ENCODE results near the gene ZCCHC24. TPM values are rescaled to one million over a fixed set of nuclear protein-coding genes. Genes with fewer than 3 reads are reported as not detected.

Gene ZCCHC24
- total RNA-seq, 6 experiments from 2014 or later, result 33.2 to 40.3 (median 37.5) TPM

GRCh38 chr10:79442171-79443040 is 3.0 kb downstream of the ZCCHC24 start:
- no peak for DNase-seq
- Mint-ChIP-seq H3K36me3 (ENCODE audit: low read depth) (peaks cover 12% of the 10 kb centered on the region; the same call in 1 of the 2 replicates), H3K27ac (0 out of 2 replicates have a peak overlapping the region, but pooled peaks have one; percentile 13), H3K4me3 (no peak overlapping the region), H3K9me3 (no peaks in the 10 kb centered on the region), H3K4me1 (ENCODE audit: low read depth) (peaks cover 79% of the 10 kb centered on the region), H3K27me3 (ENCODE audit: insufficient read depth) (no peaks in the 10 kb centered on the region; the same call in none of the 2 replicates)
- TF ChIP-seq, protein P1, sequence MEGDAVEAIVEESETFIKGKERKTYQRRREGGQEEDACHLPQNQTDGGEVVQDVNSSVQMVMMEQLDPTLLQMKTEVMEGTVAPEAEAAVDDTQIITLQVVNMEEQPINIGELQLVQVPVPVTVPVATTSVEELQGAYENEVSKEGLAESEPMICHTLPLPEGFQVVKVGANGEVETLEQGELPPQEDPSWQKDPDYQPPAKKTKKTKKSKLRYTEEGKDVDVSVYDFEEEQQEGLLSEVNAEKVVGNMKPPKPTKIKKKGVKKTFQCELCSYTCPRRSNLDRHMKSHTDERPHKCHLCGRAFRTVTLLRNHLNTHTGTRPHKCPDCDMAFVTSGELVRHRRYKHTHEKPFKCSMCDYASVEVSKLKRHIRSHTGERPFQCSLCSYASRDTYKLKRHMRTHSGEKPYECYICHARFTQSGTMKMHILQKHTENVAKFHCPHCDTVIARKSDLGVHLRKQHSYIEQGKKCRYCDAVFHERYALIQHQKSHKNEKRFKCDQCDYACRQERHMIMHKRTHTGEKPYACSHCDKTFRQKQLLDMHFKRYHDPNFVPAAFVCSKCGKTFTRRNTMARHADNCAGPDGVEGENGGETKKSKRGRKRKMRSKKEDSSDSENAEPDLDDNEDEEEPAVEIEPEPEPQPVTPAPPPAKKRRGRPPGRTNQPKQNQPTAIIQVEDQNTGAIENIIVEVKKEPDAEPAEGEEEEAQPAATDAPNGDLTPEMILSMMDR (IDR thresholded peaks at IDR 0.05), result no peak

DNA sequence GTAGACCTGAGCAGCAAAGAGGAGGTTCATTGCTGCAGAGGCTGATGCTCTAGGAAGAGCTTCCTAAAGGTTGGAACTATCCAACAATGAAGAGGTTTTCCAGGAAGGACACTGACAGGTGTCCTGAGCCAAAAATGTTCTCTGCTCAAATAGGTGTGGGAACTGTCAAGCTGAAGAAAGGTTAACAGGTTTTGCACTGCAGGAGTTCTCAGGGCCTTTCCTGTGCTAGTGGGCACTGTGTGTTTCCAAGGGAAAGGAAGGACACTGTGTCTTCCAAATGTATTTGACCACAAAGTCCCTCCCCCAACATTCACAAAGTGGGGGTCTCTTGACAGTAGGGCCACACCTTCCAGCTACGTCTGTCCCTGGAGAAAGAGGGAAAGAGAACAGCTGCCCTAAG is 4.0 kb downstream of the ZCCHC24 start:
- TF ChIP-seq, protein P1 (IDR thresholded peaks at IDR 0.05), result no peak
- H3K4me3 Mint-ChIP-seq, result no peak overlapping the region
- no peak for DNase-seq
- no peaks in the 10 kb centered on the region for H3K9me3 Mint-ChIP-seq
- H3K27me3 Mint-ChIP-seq (ENCODE audit: insufficient read depth), result no peaks in the 10 kb centered on the region; the same call in none of the 2 replicates
- peaks cover 12% of the 10 kb centered on the region; the same call in 1 of the 2 replicates for H3K36me3 Mint-ChIP-seq (ENCODE audit: low read depth)
- peak overlapping the region; percentile 88 for H3K27ac Mint-ChIP-seq
- H3K4me1 Mint-ChIP-seq (ENCODE audit: low read depth), result peaks cover 79% of the 10 kb centered on the region

DNA sequence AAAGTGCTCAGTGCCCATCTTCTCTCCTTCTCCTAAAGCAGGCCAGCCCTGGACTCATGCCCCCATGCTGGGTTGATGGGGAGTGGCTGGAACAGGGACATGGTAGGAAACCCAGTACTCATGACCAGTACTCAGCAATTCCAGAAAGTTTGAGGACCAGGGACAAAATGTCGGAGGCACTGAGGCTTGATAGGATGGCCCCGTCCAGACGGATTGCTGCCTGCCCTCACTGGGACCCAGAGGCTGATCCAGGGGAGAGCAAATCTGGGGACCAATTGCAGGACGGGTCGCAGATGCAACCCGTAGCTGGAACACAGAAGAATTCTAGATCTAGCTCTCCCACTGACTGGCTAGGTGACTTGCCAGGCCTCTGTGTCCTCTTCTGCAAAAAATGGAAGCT is 5.1 kb downstream of the ZCCHC24 start:
- Mint-ChIP-seq H3K4me3 (no peak overlapping the region), H3K9me3 (no peaks in the 10 kb centered on the region), H3K36me3 (ENCODE audit: low read depth) (peaks cover 12% of the 10 kb centered on the region; the same call in 1 of the 2 replicates), H3K27ac (peak overlapping the region; percentile 88), H3K27me3 (ENCODE audit: insufficient read depth) (peaks cover 3% of the 10 kb centered on the region), H3K4me1 (ENCODE audit: low read depth) (peaks cover 82% of the 10 kb centered on the region)
- no peak for DNase-seq
- TF ChIP-seq, protein P1 (IDR thresholded peaks at IDR 0.05), result no peak

- TF ChIP-seq, protein P1 (IDR thresholded peaks at IDR 0.05), result no peak
- no peak overlapping the region for H3K4me3 Mint-ChIP-seq
- no peak for DNase-seq
- H3K27ac Mint-ChIP-seq, result no peak overlapping the region
- H3K27me3 Mint-ChIP-seq (ENCODE audit: insufficient read depth), result peaks cover 3% of the 10 kb centered on the region
- peaks cover 12% of the 10 kb centered on the region; the same call in 1 of the 2 replicates for H3K36me3 Mint-ChIP-seq (ENCODE audit: low read depth)
- no peaks in the 10 kb centered on the region for H3K9me3 Mint-ChIP-seq
- peaks cover 92% of the 10 kb centered on the region for H3K4me1 Mint-ChIP-seq (ENCODE audit: low read depth)
These were observed 6.7 kb downstream of the ZCCHC24 start for GRCh38 chr10:79438699-79439085.

GRCh38 chr10:79438021-79438698 is 7.3 kb downstream of the ZCCHC24 start:
- Mint-ChIP-seq H3K27me3 (ENCODE audit: insufficient read depth) (peaks cover 3% of the 10 kb centered on the region), H3K4me3 (no peak overlapping the region), H3K4me1 (ENCODE audit: low read depth) (peaks cover 89% of the 10 kb centered on the region), H3K9me3 (no peaks in the 10 kb centered on the region), H3K36me3 (ENCODE audit: low read depth) (peaks cover 7% of the 10 kb centered on the region; the same call in 1 of the 2 replicates), H3K27ac (peak overlapping the region; percentile 8; the same call in 1 of the 2 replicates)
- no peak for DNase-seq
- TF ChIP-seq, protein P1 (IDR thresholded peaks at IDR 0.05), result peak; percentile 42; the same call in 1 of the 2 replicates

Measured in HFFc6 (cell line).